Calu3 (cell line): ENCODE data around the gene CDK6. TPM values are rescaled to one million over a fixed set of nuclear protein-coding genes. Genes with fewer than 3 reads are reported as not detected.

ENCODE experiments used
- BruUV-seq: library from RNA; stranded (reverse); fragments of 400-500 nt; replicated peaks from 2 replicates; lab custom pipeline; 2021; lab: Mats Ljungman, UMichigan
- CTCF ChIA-PET: fragments of 300-600 bp; sonication (Branson Sonifier 250); formaldehyde crosslinking; loops from one replicate; lab custom pipeline; 2022; ENCODE audit warnings: antibody characterized with exemption; lab: Charles Lee
- DNase-seq: peaks from one replicate; pipeline ENCODE4 v3.0.0; 2022
- H3K27ac Mint-ChIP-seq: one replicate; pipeline ENCODE4 v1.8.0; 2022; ENCODE audit warnings: mixed read lengths; ENCODE audit not compliant: unreplicated experiment
- H3K27me3 Mint-ChIP-seq: one replicate; pipeline ENCODE4 v1.8.0; 2022; ENCODE audit warnings: mixed read lengths; ENCODE audit not compliant: unreplicated experiment
- H3K36me3 Mint-ChIP-seq: one replicate; pipeline ENCODE4 v1.8.0; 2022; ENCODE audit warnings: mild to moderate bottlenecking, moderate library complexity, mixed read lengths; ENCODE audit not compliant: insufficient read depth, unreplicated experiment
- H3K4me1 Mint-ChIP-seq: one replicate; pipeline ENCODE4 v1.8.0; 2022; ENCODE audit warnings: mild to moderate bottlenecking, low read depth, mixed read lengths; ENCODE audit not compliant: unreplicated experiment
- H3K4me3 Mint-ChIP-seq: one replicate; pipeline ENCODE4 v1.8.0; 2022; ENCODE audit warnings: mild to moderate bottlenecking, low read depth, moderate library complexity, mixed read lengths; ENCODE audit not compliant: unreplicated experiment
- H3K9me3 Mint-ChIP-seq: one replicate; pipeline ENCODE4 v1.8.0; 2022; ENCODE audit warnings: low read depth, mixed read lengths; ENCODE audit not compliant: unreplicated experiment
- intact Hi-C: fragments of 100-400 bp; cut with micrococcal nuclease; formaldehyde crosslinking; loops from one replicate; pipeline ENCODE4 v1.10.0; 2022; ENCODE audit not compliant: unreplicated experiment
- total RNA-seq: library from RNA; stranded (reverse); gene quantifications from 2 replicates; pipeline ENCODE4 v1.2.3, GENCODE V29; 2022
- TF ChIP-seq, protein P1 (sequence below): fragments of 200-600 bp; IDR thresholded peaks from one replicate; pipeline ENCODE4 v1.8.0; 2022; ENCODE audit warnings: antibody characterized with exemption; ENCODE audit not compliant: unreplicated experiment

The CDK6 gene
- total RNA-seq, 1 experiment from 2014 or later: 87.9 TPM

DNA sequence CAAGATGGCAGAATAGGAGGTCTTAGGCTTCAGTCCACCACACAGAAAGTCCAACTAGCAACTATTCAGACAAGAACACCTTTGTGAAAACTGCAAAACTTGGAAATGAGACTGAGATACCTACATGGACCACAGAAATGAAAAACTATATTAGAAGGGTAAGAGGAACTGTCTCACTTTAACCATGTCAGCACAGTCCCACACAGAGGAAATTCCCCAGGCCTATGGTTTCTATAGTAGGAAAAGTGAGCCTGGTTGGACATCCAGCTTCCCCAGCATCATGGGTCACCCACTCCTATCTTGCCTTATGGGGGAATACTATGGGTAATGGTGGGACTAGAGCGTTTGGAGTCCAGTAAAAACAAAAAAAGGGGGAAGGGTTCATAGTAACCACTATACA is 38.8 kb upstream of the CDK6 start:
- Mint-ChIP-seq H3K27me3 (no peaks in the 10 kb centered on the region), H3K36me3 (no peaks in the 10 kb centered on the region), H3K9me3 (peaks cover 14% of the 10 kb centered on the region), H3K4me1 (no peaks in the 10 kb centered on the region), H3K27ac (no peak overlapping the region), H3K4me3 (no peak overlapping the region)
- no TSS peak for BruUV-seq
- TF ChIP-seq, protein P1, sequence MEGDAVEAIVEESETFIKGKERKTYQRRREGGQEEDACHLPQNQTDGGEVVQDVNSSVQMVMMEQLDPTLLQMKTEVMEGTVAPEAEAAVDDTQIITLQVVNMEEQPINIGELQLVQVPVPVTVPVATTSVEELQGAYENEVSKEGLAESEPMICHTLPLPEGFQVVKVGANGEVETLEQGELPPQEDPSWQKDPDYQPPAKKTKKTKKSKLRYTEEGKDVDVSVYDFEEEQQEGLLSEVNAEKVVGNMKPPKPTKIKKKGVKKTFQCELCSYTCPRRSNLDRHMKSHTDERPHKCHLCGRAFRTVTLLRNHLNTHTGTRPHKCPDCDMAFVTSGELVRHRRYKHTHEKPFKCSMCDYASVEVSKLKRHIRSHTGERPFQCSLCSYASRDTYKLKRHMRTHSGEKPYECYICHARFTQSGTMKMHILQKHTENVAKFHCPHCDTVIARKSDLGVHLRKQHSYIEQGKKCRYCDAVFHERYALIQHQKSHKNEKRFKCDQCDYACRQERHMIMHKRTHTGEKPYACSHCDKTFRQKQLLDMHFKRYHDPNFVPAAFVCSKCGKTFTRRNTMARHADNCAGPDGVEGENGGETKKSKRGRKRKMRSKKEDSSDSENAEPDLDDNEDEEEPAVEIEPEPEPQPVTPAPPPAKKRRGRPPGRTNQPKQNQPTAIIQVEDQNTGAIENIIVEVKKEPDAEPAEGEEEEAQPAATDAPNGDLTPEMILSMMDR: no peak
- CTCF ChIA-PET: no interaction called here
- intact Hi-C loops: no loop called here
- no peak for DNase-seq

DNA sequence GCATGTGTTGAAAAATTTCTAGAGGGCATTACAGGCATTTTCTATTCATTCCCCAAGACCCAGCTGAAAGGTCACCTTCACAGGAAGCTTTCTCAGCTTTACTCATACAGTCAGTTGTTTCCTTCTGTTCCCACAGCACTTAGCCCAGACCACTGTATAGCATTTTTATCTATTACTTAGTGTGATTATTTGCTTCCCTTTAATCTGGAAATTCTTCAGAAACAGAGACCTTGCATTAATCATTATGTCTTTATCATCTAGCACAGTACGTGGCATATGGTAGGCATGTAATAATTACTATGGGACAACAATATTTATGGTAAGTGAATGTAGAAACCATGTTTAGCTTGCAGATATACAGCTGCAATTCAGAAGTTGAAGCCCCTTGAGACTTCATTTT is 38.2 kb upstream of the CDK6 start:
- CTCF ChIA-PET: no interaction called here
- no TSS peak for BruUV-seq
- DNase-seq: no peak
- Mint-ChIP-seq H3K4me1 (no peaks in the 10 kb centered on the region), H3K4me3 (no peak overlapping the region), H3K36me3 (no peaks in the 10 kb centered on the region), H3K27ac (no peak overlapping the region), H3K9me3 (peaks cover 11% of the 10 kb centered on the region), H3K27me3 (no peaks in the 10 kb centered on the region)
- TF ChIP-seq, protein P1: no peak
- intact Hi-C loops: no loop called here

DNA sequence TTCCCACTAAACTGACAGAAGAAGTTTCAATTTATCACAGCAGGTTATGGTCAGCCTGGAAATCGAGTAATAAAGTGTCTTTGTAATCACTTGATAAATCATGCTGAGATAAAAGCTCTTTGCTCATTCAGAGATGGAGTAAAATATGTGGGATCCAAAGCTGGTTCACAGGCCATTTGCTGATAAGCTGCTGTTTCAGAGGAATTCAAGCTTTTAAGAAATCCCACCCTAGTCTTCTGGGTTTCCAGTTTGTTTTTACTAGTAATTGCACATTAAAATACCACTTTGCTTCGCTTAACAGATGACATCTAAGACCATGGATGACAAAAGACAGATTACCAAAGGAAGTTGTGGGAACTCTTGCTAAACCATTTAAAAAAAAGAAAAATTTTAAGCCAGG is 37.4 kb upstream of the CDK6 start:
- Mint-ChIP-seq H3K27ac (no peak overlapping the region), H3K9me3 (peaks cover 11% of the 10 kb centered on the region), H3K4me1 (no peaks in the 10 kb centered on the region), H3K4me3 (no peak overlapping the region), H3K36me3 (no peaks in the 10 kb centered on the region), H3K27me3 (no peaks in the 10 kb centered on the region)
- no TSS peak for BruUV-seq
- CTCF ChIA-PET: no interaction called here
- TF ChIP-seq, protein P1: no peak
- intact Hi-C loops: no loop called here
- DNase-seq: no peak

DNA sequence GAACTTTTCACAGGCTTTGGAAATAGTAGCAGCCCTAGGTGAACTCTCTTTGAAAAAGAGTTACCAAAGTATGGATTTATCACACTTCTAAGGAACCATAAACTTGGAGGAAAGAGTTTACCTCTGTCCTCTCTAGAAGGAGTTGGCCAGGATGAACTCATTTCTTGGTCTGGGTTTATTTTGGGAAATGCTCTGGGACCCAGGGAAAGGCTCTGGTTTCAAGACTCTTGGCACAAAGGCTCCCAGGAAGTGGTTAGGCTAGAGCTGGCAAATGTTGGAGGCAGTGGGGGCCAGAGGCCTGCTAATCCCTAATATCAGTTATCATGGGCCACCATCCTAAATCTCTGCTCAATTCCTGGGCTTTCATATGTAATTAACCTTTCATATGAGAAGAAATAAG is 36.3 kb upstream of the CDK6 start:
- H3K36me3 Mint-ChIP-seq: no peaks in the 10 kb centered on the region
- no peaks in the 10 kb centered on the region for H3K27me3 Mint-ChIP-seq
- CTCF ChIA-PET: no interaction called here
- H3K4me3 Mint-ChIP-seq: no peak overlapping the region
- DNase-seq: no peak
- peaks cover 6% of the 10 kb centered on the region for H3K9me3 Mint-ChIP-seq
- BruUV-seq: no TSS peak
- TF ChIP-seq, protein P1: no peak
- H3K27ac Mint-ChIP-seq: no peak overlapping the region
- intact Hi-C loops: no loop called here
- H3K4me1 Mint-ChIP-seq: no peaks in the 10 kb centered on the region
